ENCODE data around the gene CHST10. TPM values are rescaled to one million over a fixed set of nuclear protein-coding genes. Genes with fewer than 3 reads are reported as not detected.

CHST10 gene
- total RNA-seq, 1 donor = 7.2 TPM

DNA sequence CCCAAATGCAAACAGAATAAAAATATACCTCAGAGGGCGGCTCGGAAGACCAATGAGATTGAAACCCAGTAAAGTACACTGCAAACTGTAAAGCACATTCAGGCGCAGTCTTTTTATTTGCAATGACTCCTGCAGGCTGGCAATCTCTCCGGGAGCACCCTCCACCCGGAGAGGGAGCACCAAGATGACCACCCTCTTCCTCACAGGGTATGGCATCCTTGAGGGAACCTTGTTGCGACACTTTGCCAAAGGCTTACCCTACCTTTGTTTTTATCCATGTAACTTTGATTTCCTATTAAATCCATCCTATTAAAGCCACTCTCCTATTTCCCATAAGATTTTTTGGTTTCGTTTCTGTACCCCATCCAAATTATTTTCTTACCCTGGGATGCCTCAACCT is 16.2 kb downstream of the CHST10 start:
- H3K79me2 ChIP-seq (ENCODE audit: insufficient read depth, low read length) = no peaks in the 10 kb centered on the region
- H3K4me2 ChIP-seq (ENCODE audit: insufficient read depth, low read length) = no peak overlapping the region
- H4K20me1 ChIP-seq (ENCODE audit: insufficient read depth, low read length) = no peaks in the 10 kb centered on the region
- DNase-seq (ENCODE audit: insufficient read length, low spot score, missing footprints) = no peak
- H3K27ac ChIP-seq (ENCODE audit: low read depth, low read length) = no peak overlapping the region
- no peak overlapping the region for H2AFZ ChIP-seq (ENCODE audit: low read length)
- no peaks in the 10 kb centered on the region for H3K4me1 ChIP-seq (ENCODE audit: insufficient read depth, low read length)
- H3K27me3 ChIP-seq (ENCODE audit: insufficient read depth, low read length) = no peaks in the 10 kb centered on the region
- TF ChIP-seq, protein P1, sequence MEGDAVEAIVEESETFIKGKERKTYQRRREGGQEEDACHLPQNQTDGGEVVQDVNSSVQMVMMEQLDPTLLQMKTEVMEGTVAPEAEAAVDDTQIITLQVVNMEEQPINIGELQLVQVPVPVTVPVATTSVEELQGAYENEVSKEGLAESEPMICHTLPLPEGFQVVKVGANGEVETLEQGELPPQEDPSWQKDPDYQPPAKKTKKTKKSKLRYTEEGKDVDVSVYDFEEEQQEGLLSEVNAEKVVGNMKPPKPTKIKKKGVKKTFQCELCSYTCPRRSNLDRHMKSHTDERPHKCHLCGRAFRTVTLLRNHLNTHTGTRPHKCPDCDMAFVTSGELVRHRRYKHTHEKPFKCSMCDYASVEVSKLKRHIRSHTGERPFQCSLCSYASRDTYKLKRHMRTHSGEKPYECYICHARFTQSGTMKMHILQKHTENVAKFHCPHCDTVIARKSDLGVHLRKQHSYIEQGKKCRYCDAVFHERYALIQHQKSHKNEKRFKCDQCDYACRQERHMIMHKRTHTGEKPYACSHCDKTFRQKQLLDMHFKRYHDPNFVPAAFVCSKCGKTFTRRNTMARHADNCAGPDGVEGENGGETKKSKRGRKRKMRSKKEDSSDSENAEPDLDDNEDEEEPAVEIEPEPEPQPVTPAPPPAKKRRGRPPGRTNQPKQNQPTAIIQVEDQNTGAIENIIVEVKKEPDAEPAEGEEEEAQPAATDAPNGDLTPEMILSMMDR (IDR thresholded peaks at IDR 0.05; ENCODE audit: extremely low read depth, low read depth, low read length) = no peak
- no peaks in the 10 kb centered on the region for H3K9me3 ChIP-seq (ENCODE audit: low read depth, low read length)
- H3K36me3 ChIP-seq (ENCODE audit: insufficient read depth, low read length) = no peaks in the 10 kb centered on the region
- no peak overlapping the region for H3K4me3 ChIP-seq (ENCODE audit: insufficient read depth, low read length)

DNA sequence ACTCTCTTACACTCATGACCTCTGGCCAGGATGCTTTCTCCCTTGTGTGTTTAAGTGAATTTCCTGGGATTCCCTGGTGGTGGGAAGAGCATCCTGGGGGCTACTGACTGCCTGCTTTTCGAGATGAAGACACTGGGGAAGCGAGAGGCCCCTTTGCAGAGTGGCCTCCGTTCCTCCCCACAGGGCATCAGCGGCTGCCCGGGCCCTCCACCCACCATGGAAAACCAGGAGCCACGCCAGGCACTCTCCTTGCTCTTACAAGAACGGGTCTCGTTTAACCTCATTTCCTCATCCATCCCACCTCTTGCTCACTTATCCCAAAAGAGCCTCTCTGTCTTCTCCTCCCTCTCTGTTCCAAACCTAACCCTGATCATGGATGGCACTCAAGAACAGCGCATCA is 17.8 kb downstream of the CHST10 start:
- Histone ChIP-seq H2AFZ (ENCODE audit: low read length) (no peak overlapping the region), H3K27ac (ENCODE audit: low read depth, low read length) (no peak overlapping the region), H3K79me2 (ENCODE audit: insufficient read depth, low read length) (no peaks in the 10 kb centered on the region), H3K4me2 (ENCODE audit: insufficient read depth, low read length) (no peak overlapping the region), H3K9me3 (ENCODE audit: low read depth, low read length) (no peaks in the 10 kb centered on the region), H4K20me1 (ENCODE audit: insufficient read depth, low read length) (no peaks in the 10 kb centered on the region), H3K4me1 (ENCODE audit: insufficient read depth, low read length) (no peaks in the 10 kb centered on the region), H3K4me3 (ENCODE audit: insufficient read depth, low read length) (no peak overlapping the region), H3K36me3 (ENCODE audit: insufficient read depth, low read length) (no peaks in the 10 kb centered on the region), H3K27me3 (ENCODE audit: insufficient read depth, low read length) (no peaks in the 10 kb centered on the region)
- no peak for DNase-seq (ENCODE audit: insufficient read length, low spot score, missing footprints)
- TF ChIP-seq, protein P1 (IDR thresholded peaks at IDR 0.05; ENCODE audit: extremely low read depth, low read depth, low read length) = no peak

DNA sequence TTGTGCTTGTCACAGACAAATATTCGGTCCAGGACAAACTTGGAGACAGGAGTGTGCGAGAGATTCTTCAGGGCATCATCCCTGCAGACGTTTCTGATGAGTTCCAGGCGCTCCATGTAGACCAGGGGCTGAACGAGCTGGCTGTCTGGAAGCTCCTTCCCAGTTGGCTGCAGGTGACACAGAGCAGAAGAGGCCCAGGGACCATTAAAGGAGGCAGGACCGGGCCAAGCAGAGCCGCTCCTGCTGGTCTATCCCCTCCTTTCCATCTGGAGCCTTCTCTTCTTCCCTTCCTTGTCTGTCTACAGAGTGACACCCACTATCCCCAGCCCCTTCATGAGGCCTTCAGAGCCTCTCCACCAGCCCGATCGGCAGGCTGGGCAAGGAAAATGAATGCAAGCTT is 19.5 kb downstream of the CHST10 start:
- Histone ChIP-seq H3K79me2 (ENCODE audit: insufficient read depth, low read length) (no peaks in the 10 kb centered on the region), H3K27ac (ENCODE audit: low read depth, low read length) (no peak overlapping the region), H3K4me1 (ENCODE audit: insufficient read depth, low read length) (no peaks in the 10 kb centered on the region), H3K27me3 (ENCODE audit: insufficient read depth, low read length) (no peaks in the 10 kb centered on the region), H3K4me3 (ENCODE audit: insufficient read depth, low read length) (no peak overlapping the region), H3K9me3 (ENCODE audit: low read depth, low read length) (no peaks in the 10 kb centered on the region), H3K36me3 (ENCODE audit: insufficient read depth, low read length) (no peaks in the 10 kb centered on the region), H2AFZ (ENCODE audit: low read length) (no peak overlapping the region), H3K4me2 (ENCODE audit: insufficient read depth, low read length) (no peak overlapping the region), H4K20me1 (ENCODE audit: insufficient read depth, low read length) (no peaks in the 10 kb centered on the region)
- no peak for DNase-seq (ENCODE audit: insufficient read length, low spot score, missing footprints)
- TF ChIP-seq, protein P1 (IDR thresholded peaks at IDR 0.05; ENCODE audit: extremely low read depth, low read depth, low read length) = no peak

DNA sequence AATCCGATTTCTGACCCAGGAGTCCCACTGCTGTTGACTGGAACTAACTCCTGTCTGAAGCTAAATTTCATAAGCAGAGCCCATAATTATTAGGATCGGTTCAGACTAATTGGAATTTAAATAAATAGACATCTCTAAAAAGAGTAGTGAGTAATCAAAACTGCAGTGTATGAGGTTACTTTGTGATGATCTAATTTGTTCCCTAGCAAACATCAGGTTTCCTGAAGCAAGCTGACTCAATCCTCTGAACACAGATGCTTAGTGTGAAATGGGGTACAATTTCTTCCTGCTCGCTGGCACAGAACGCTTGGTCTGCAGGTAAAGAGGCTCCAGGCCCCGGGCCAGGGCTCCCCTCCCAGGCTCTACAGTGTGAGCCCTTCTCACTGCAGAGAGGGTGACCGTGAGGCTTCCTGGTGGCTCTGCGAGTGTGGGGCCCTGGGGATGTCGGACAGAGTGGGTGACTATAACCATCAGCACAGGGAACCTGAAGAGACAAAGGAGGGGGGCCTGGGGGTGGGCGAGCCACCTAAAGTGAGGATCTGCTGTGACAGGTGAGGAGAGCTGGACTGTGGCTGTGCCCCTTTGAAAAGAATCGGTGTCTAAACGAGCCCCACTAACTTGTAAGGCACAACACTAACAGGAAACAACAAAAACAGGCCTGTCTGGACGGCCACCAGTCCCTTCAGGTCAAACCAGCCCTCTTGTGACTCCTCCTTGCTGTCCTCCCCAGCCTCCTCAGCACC is 20.2 kb downstream of the CHST10 start:
- no peak overlapping the region for H3K4me2 ChIP-seq (ENCODE audit: insufficient read depth, low read length)
- no peaks in the 10 kb centered on the region for H3K9me3 ChIP-seq (ENCODE audit: low read depth, low read length)
- H3K36me3 ChIP-seq (ENCODE audit: insufficient read depth, low read length) = no peaks in the 10 kb centered on the region
- H4K20me1 ChIP-seq (ENCODE audit: insufficient read depth, low read length) = no peaks in the 10 kb centered on the region
- no peak for DNase-seq (ENCODE audit: insufficient read length, low spot score, missing footprints)
- H3K4me1 ChIP-seq (ENCODE audit: insufficient read depth, low read length) = no peaks in the 10 kb centered on the region
- no peak overlapping the region for H3K27ac ChIP-seq (ENCODE audit: low read depth, low read length)
- TF ChIP-seq, protein P1 (IDR thresholded peaks at IDR 0.05; ENCODE audit: extremely low read depth, low read depth, low read length) = no peak
- no peak overlapping the region for H3K4me3 ChIP-seq (ENCODE audit: insufficient read depth, low read length)
- H3K79me2 ChIP-seq (ENCODE audit: insufficient read depth, low read length) = no peaks in the 10 kb centered on the region
- no peak overlapping the region for H2AFZ ChIP-seq (ENCODE audit: low read length)
- no peaks in the 10 kb centered on the region for H3K27me3 ChIP-seq (ENCODE audit: insufficient read depth, low read length)
